ENCODE results near the gene SIGLECL1.

DNA sequence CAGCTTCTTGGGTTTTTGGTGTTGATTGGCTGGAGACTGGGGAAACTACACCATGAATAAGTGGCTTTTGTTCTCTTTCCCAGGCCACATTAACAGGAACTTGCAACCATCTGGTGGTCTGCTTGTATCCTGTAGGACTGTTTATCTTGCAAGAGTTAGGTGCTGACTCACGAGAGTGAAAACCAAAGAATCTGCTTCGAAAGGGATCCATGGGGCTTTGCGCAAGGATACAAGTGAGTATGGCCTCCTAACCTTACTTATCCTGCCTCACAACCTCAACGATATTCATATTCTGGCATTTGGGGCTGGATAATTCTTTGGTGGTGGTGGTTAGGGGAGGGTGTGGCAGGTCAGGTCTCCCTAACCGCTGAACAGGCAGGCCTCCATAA lies 4.7 kb upstream of the SIGLECL1 start:
- TF ChIP-seq EZH2 (IDR thresholded peaks at IDR 0.05; ENCODE audit: insufficient read depth, poor library complexity, severe bottlenecking), result no peak
- no peak for TF ChIP-seq EZH2phosphoT487 (IDR thresholded peaks at IDR 0.05; ENCODE audit: insufficient read depth, low read depth)

Data from GM23248 (cell line).